Hepatocyte (in vitro differentiated cells): ENCODE data around the gene NPLOC4. TPM values are rescaled to one million over a fixed set of nuclear protein-coding genes. Genes with fewer than 3 reads are reported as not detected.

ENCODE experiments used
- DNase-seq: peaks from one replicate; pipeline ENCODE4 v3.0.0-alpha.2; 2016; ENCODE audit warnings: low spot score
- H2AFZ ChIP-seq: fragments of 200-600 bp; sonication (generic); 2 replicates; pipeline ENCODE4 v1.6.0; 2016; ENCODE audit warnings: antibody characterized with exemption, mild to moderate bottlenecking
- H3K27ac ChIP-seq: fragments of 200-600 bp; sonication (generic); 2 replicates; pipeline ENCODE4 v1.5.1; 2016; ENCODE audit warnings: mild to moderate bottlenecking
- H3K27me3 ChIP-seq: fragments of 200-600 bp; sonication (generic); 2 replicates; pipeline ENCODE4 v1.6.1; 2016
- H3K36me3 ChIP-seq: fragments of 200-600 bp; sonication (generic); replicated peaks from 2 replicates; pipeline ENCODE4 v1.5.1; 2016; ENCODE audit warnings: low read depth; ENCODE audit not compliant: insufficient read depth
- H3K4me1 ChIP-seq: fragments of 200-600 bp; sonication (generic); 2 replicates; pipeline ENCODE4 v1.5.1; 2016; ENCODE audit warnings: mild to moderate bottlenecking, moderate library complexity; ENCODE audit not compliant: insufficient read depth
- H3K4me2 ChIP-seq: fragments of 200-600 bp; sonication (generic); 2 replicates; pipeline ENCODE4 v1.6.0; 2016
- H3K4me3 ChIP-seq: fragments of 200-600 bp; sonication (generic); 2 replicates; pipeline ENCODE4 v1.5.1; 2016; ENCODE audit warnings: mild to moderate bottlenecking
- H3K79me2 ChIP-seq: fragments of 200-600 bp; sonication (generic); 2 replicates; pipeline ENCODE4 v1.6.0; 2017; ENCODE audit warnings: mild to moderate bottlenecking
- H3K9me2 ChIP-seq: fragments of 200-600 bp; sonication (generic); replicated peaks from 2 replicates; pipeline ENCODE4 v1.6.0; 2017; ENCODE audit warnings: mild to moderate bottlenecking; ENCODE audit not compliant: insufficient read depth
- H3K9me3 ChIP-seq: fragments of 200-600 bp; sonication (generic); 2 replicates; pipeline ENCODE4 v1.5.1; 2016; ENCODE audit warnings: low read depth, mild to moderate bottlenecking
- H4K20me1 ChIP-seq: fragments of 200-600 bp; sonication (generic); 2 replicates; pipeline ENCODE4 v1.6.0; 2016; ENCODE audit warnings: mild to moderate bottlenecking; ENCODE audit not compliant: insufficient read depth, poor library complexity, severe bottlenecking
- CTCF ChIP-seq: fragments of 200-600 bp; sonication (generic); IDR thresholded peaks from 2 replicates; pipeline ENCODE4 v1.5.1; 2016; ENCODE audit warnings: antibody characterized with exemption, mild to moderate bottlenecking; ENCODE audit not compliant: poor library complexity
- EZH2 ChIP-seq: fragments of 200-600 bp; sonication (generic); IDR thresholded peaks from 2 replicates; pipeline ENCODE4 v1.6.1; 2016; ENCODE audit warnings: antibody characterized with exemption, mild to moderate bottlenecking, borderline replicate concordance
- EZH2phosphoT487 ChIP-seq: fragments of 200-600 bp; sonication (generic); IDR thresholded peaks from one replicate; pipeline ENCODE4 v1.6.1; 2018; ENCODE audit warnings: antibody characterized with exemption, mild to moderate bottlenecking, low read depth, moderate library complexity; ENCODE audit not compliant: unreplicated experiment, severe bottlenecking
- WGBS: methylation state at CpG from one replicate; pipeline ENCODE4 v1.1.6; 2016; ENCODE audit warnings: low lambda C conversion rate; ENCODE audit errors: missing lambda C conversion rate; 5-methylcytosine and 5-hydroxymethylcytosine counted together
- polyA plus RNA-seq: library from polyadenylated mRNA; unstranded; fragments of >200 nt; fragmentation: Nextera tagmentation; extraction: Ambion mirVana; gene quantifications from 2 replicates; pipeline ENCODE4 v1.2.1, GENCODE V29; 2016
- total RNA-seq: library from RNA; depleted of rRNA; stranded (reverse); fragments of >200 nt; gene quantifications from 2 replicates; pipeline ENCODE4 v1.2.3, GENCODE V29; 2014

Gene NPLOC4
- total and polyA plus RNA-seq, 2 experiments from 2014 or later: 53.7 to 54.6 TPM

- no peaks in the 10 kb centered on the region for H3K9me2 ChIP-seq
- no peaks in the 10 kb centered on the region for H3K36me3 ChIP-seq
- no peaks in the 10 kb centered on the region for H4K20me1 ChIP-seq
- TF ChIP-seq CTCF (no peak), EZH2phosphoT487 (no peak), EZH2 (no peak)
- H3K4me2 ChIP-seq: no peak within 1 kb of the TSS
- H3K27ac ChIP-seq: no peak within 1 kb of the TSS
- 88% methylated on average over 15 of the region's 15 CpGs for WGBS
- no peak within 1 kb of the TSS for H3K4me3 ChIP-seq
- no peak for DNase-seq
- H3K9me3 ChIP-seq: no peaks in the 10 kb centered on the region
- no peaks in the 10 kb centered on the region for H3K79me2 ChIP-seq
- H3K27me3 ChIP-seq: no peaks in the 10 kb centered on the region
- H2AFZ ChIP-seq: no peak within 1 kb of the TSS
- H3K4me1 ChIP-seq: no peaks in the 10 kb centered on the region
These were observed 19.3 kb upstream of the NPLOC4 start, which contains the start of gene PDE6G for GRCh38 chr17:81656118-81656743. Gene PDE6G (minus strand): TSS chr17:81656542. CDS start chr17:81653305, 3,237 bp downstream.

GRCh38 chr17:81655378-81656117 lies 18.6 kb upstream of the NPLOC4 start:
- no peak overlapping the region for H3K27ac ChIP-seq
- H3K36me3 ChIP-seq: no peaks in the 10 kb centered on the region
- no peaks in the 10 kb centered on the region for H3K9me3 ChIP-seq
- DNase-seq: no peak
- no peaks in the 10 kb centered on the region for H4K20me1 ChIP-seq
- H3K9me2 ChIP-seq: no peaks in the 10 kb centered on the region
- H3K4me1 ChIP-seq: no peaks in the 10 kb centered on the region
- no peak overlapping the region for H3K4me2 ChIP-seq
- WGBS: 88% methylated on average over 18 of the region's 18 CpGs
- no peak overlapping the region for H2AFZ ChIP-seq
- H3K79me2 ChIP-seq: no peaks in the 10 kb centered on the region
- no peaks in the 10 kb centered on the region for H3K27me3 ChIP-seq
- no peak for TF ChIP-seq EZH2phosphoT487
- TF ChIP-seq EZH2: no peak
- TF ChIP-seq CTCF: no peak
- no peak overlapping the region for H3K4me3 ChIP-seq

DNA sequence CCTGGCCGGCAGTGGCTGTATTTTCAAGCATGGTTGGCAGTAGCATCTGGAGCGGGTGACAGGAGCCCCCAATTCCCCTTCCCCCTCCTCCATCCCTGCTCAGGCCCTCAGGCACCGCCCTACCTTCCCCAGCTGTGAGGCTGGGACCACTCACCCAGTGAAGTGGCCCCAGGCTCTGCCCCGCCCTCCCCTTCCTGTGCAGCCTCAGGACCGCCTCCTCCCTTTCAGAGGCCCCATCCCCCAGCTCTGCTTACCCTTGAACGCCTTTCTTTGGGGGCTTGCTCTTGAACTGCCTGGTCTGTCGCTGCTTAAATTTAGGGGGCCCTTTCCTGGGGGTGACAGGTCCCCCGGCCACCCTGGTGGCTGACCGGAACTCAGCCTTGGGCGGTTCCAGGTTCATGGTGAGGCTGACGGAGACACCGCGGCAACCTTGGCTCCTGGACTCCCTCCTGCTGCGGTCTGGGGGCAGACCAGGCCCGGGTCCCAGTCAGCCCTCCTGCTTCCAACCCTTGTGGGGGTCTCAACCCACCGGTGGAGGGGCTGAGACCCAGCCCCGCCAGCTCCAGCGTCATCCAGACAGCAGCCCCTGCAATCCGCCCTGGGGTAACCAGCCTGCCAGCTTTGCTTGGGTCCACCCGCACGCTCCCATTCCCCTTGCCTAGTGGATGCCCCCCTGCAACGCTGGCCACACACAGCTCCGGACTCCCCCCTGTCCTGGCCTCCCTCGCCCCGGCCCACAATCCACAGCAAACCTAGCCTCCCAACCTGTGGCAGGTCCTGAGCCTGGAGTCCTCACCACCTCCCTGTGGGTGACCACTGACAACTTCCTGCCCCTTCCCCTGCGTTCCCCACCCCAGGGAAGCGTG lies 16.2 kb upstream of the NPLOC4 start:
- TF ChIP-seq EZH2phosphoT487 (no peak), CTCF (no peak), EZH2 (no peak)
- H3K36me3 ChIP-seq: no peaks in the 10 kb centered on the region
- H3K4me3 ChIP-seq: no peak overlapping the region
- H3K27ac ChIP-seq: no peak overlapping the region
- H3K79me2 ChIP-seq: no peaks in the 10 kb centered on the region
- H3K4me1 ChIP-seq: no peaks in the 10 kb centered on the region
- peaks cover 4% of the 10 kb centered on the region for H3K27me3 ChIP-seq
- peak overlapping the region; percentile 66 for H3K4me2 ChIP-seq
- no peaks in the 10 kb centered on the region for H3K9me2 ChIP-seq
- no peaks in the 10 kb centered on the region for H3K9me3 ChIP-seq
- no peak overlapping the region for H2AFZ ChIP-seq
- no peak for DNase-seq
- H4K20me1 ChIP-seq: no peaks in the 10 kb centered on the region
- 52% methylated on average over 25 of the region's 27 CpGs for WGBS
